A673 (cell line): ENCODE results near the gene NEURL1B. TPM values are rescaled to one million over a fixed set of nuclear protein-coding genes. Genes with fewer than 3 reads are reported as not detected.
"Not testable (repeated sequence)": the region's sequence is repeated elsewhere in the genome, so short reads cannot be mapped to it uniquely, and the experiment has no call there.

ENCODE experiments used
- BruUV-seq: library from RNA; stranded (reverse); fragments of 400-500 nt; replicated peaks from 2 replicates; lab custom pipeline; 2021; lab: Mats Ljungman, UMichigan
- CTCF ChIA-PET: fragments of 300-600 bp; sonication (Branson Sonifier 250); formaldehyde crosslinking; loops from one replicate; lab custom pipeline; 2022; ENCODE audit warnings: antibody characterized with exemption; lab: Charles Lee
- POLR2A ChIA-PET: fragments of 300-600 bp; sonication (Branson Sonifier 250); formaldehyde crosslinking; loops from one replicate; lab custom pipeline; 2022; ENCODE audit warnings: antibody characterized with exemption; ENCODE audit not compliant: low non-redundant PET; lab: Charles Lee
- DNase-seq: peaks from one replicate; pipeline ENCODE4 v3.0.0-alpha.2; 2015; ENCODE audit warnings: low spot score
- H3K27ac ChIP-seq: fragments of 200-600 bp; sonication (generic); 2 replicates; pipeline ENCODE4 v1.5.1; 2016; ENCODE audit warnings: mixed run types, low read depth, mild to moderate bottlenecking, mixed read lengths, antibody characterized with exemption, low read length; ENCODE audit not compliant: poor library complexity, severe bottlenecking
- H3K27me3 ChIP-seq: fragments of 200-600 bp; sonication (generic); replicated peaks from 2 replicates; pipeline ENCODE4 v1.6.1; 2017; ENCODE audit warnings: mixed run types, low read depth, mild to moderate bottlenecking, mixed read lengths, antibody characterized with exemption, low read length; ENCODE audit not compliant: insufficient read depth, poor library complexity
- H3K36me3 ChIP-seq: fragments of 200-600 bp; sonication (generic); 2 replicates; pipeline ENCODE4 v1.6.1; 2016; ENCODE audit warnings: mixed run types, mild to moderate bottlenecking, mixed read lengths, antibody characterized with exemption, low read length; ENCODE audit not compliant: insufficient read depth, poor library complexity, severe bottlenecking
- H3K4me1 ChIP-seq: fragments of 200-600 bp; sonication (generic); 2 replicates; pipeline ENCODE4 v1.6.1; 2017; ENCODE audit warnings: mixed run types, mild to moderate bottlenecking, mixed read lengths, antibody characterized with exemption, low read length; ENCODE audit not compliant: insufficient read depth, poor library complexity, severe bottlenecking
- H3K4me3 ChIP-seq: fragments of 200-600 bp; sonication (generic); 2 replicates; pipeline ENCODE4 v1.5.1; 2016; ENCODE audit warnings: low read depth, mixed run types, mild to moderate bottlenecking, mixed read lengths, low read length; ENCODE audit not compliant: poor library complexity, severe bottlenecking
- H3K9me3 ChIP-seq: fragments of 200-600 bp; sonication (generic); 2 replicates; pipeline ENCODE4 v1.6.1; 2016; ENCODE audit warnings: mixed run types, low read depth, mild to moderate bottlenecking, mixed read lengths, antibody characterized with exemption, low read length; ENCODE audit not compliant: poor library complexity, severe bottlenecking
- EZH2 ChIP-seq: fragments of 200-600 bp; sonication (generic); IDR thresholded peaks from 2 replicates; pipeline ENCODE4 v1.6.1; 2017; ENCODE audit warnings: borderline replicate concordance, low read depth, mild to moderate bottlenecking, mixed read lengths, antibody characterized with exemption, low read length; ENCODE audit not compliant: poor library complexity, severe bottlenecking
- intact Hi-C: fragments of 100-400 bp; cut with micrococcal nuclease; formaldehyde crosslinking; loops from one replicate; pipeline ENCODE4 v1.10.0; 2022; ENCODE audit not compliant: unreplicated experiment
- total RNA-seq: library from RNA; stranded (reverse); gene quantifications from 2 replicates; pipeline ENCODE4 v1.2.3, GENCODE V29; 2021
- TF ChIP-seq, protein P1 (sequence below): fragments of 300-800, 200-600 bp; sonication (generic); conservative IDR thresholded peaks from 2 replicates; pipeline ENCODE4 v1.5.1; 2017; ENCODE audit warnings: low read depth, mild to moderate bottlenecking, antibody characterized with exemption, low read length, moderate library complexity, mixed read lengths

NEURL1B gene
- total RNA-seq, 1 experiment from 2014 or later: 5.1 TPM

DNA sequence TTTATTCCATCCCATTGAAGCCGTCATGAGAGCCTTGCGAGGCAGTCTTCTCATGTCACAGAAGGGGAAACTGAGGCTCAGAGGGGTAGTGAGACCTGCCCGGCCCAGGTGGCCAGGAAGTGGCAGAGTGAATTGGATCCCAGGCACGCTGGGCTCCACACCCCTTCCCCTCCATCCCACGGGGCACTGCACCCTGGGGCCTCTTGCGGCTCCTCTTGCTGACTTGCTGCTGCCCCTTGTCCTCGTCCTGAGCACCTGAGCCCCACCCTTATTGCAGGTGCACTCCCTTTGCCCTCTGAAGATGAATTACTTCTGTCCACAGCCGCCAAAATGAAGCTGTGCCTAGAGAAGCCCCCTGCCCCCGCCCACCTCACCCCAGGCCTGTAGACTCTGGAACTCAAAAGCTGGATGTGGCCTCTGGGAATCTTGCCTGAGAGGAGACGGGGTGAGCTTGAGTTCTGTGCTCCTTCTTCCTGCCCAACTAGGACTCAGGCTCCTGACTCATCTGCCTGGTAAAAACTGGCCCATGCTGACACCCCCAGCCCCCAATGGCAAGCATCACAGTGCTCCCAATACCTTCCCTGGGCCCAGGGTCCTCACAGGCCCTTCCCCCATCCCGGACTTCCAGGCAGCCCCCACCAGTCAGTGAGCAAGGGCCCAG is 6.4 kb downstream of the NEURL1B start:
- Histone ChIP-seq H3K9me3 (no peaks in the 10 kb centered on the region), H3K4me1 (no peaks in the 10 kb centered on the region), H3K36me3 (no peaks in the 10 kb centered on the region), H3K4me3 (no peak overlapping the region), H3K27me3 (no peaks in the 10 kb centered on the region), H3K27ac (no peak overlapping the region)
- intact Hi-C loops: no loop called here
- CTCF ChIA-PET: interaction anchor here (0.6 kb wide), 1 partner anchor 67 kb away, joined by 8 read pairs; no protein-coding TSS in a partner anchor
- no peak for DNase-seq
- TF ChIP-seq, protein P1, sequence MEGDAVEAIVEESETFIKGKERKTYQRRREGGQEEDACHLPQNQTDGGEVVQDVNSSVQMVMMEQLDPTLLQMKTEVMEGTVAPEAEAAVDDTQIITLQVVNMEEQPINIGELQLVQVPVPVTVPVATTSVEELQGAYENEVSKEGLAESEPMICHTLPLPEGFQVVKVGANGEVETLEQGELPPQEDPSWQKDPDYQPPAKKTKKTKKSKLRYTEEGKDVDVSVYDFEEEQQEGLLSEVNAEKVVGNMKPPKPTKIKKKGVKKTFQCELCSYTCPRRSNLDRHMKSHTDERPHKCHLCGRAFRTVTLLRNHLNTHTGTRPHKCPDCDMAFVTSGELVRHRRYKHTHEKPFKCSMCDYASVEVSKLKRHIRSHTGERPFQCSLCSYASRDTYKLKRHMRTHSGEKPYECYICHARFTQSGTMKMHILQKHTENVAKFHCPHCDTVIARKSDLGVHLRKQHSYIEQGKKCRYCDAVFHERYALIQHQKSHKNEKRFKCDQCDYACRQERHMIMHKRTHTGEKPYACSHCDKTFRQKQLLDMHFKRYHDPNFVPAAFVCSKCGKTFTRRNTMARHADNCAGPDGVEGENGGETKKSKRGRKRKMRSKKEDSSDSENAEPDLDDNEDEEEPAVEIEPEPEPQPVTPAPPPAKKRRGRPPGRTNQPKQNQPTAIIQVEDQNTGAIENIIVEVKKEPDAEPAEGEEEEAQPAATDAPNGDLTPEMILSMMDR: no peak
- no peak for TF ChIP-seq EZH2
- BruUV-seq: no TSS peak
- POLR2A ChIA-PET: no interaction called here

- DNase-seq: no peak
- H3K4me3 ChIP-seq: no peak overlapping the region
- no peaks in the 10 kb centered on the region for H3K4me1 ChIP-seq
- H3K36me3 ChIP-seq: no peaks in the 10 kb centered on the region
- no TSS peak for BruUV-seq
- H3K9me3 ChIP-seq: no peaks in the 10 kb centered on the region
- intact Hi-C loops: no loop called here
- TF ChIP-seq, protein P1: no peak
- no peak for TF ChIP-seq EZH2
- POLR2A ChIA-PET: no interaction called here
- H3K27me3 ChIP-seq: no peaks in the 10 kb centered on the region
- CTCF ChIA-PET: interaction anchor here (0.6 kb wide), 1 partner anchor 66 kb away, joined by 8 read pairs; no protein-coding TSS in a partner anchor
- H3K27ac ChIP-seq: no peak overlapping the region
These were observed 6.9 kb downstream of the NEURL1B start for GRCh38 chr5:172648013-172648381.

GRCh38 chr5:172648755-172649154 is 7.7 kb downstream of the NEURL1B start:
- CTCF ChIA-PET: no interaction called here
- BruUV-seq: no TSS peak
- no peak for TF ChIP-seq EZH2
- TF ChIP-seq, protein P1: no peak

DNA sequence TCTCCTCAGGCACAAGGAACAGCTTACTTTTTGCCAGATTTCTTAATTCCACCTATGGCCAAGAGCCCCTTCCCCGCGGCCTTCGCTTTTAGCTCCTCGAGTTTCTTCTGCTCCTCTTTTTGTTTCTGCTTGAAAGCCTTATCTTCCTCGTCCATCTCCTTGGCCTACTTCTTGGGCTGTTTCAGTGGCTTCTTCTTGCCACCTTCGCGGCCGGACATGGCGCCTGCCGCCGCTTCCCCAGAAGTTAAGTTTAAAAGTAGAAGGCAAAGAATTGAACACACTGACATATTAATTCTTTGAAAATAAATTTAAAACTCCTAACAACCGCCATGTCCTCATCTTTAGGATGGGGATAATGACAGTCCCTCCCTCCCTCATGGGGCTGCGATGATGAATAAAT is 15.4 kb downstream of the NEURL1B start:
- DNase-seq, POLR2A ChIA-PET, H3K4me1 ChIP-seq, H3K4me3 ChIP-seq, H3K27ac ChIP-seq, intact Hi-C loops, H3K9me3 ChIP-seq, CTCF ChIA-PET, H3K27me3 ChIP-seq, BruUV-seq, H3K36me3 ChIP-seq: not testable (repeated sequence)

More at GRCh38 chr5:172648755-172649154, 7.7 kb downstream of the NEURL1B start:
- no peaks in the 10 kb centered on the region for H3K36me3 ChIP-seq
- POLR2A ChIA-PET: no interaction called here
- no peaks in the 10 kb centered on the region for H3K9me3 ChIP-seq
- intact Hi-C loops: no loop called here
- DNase-seq: no peak
- no peak overlapping the region for H3K27ac ChIP-seq
- H3K4me3 ChIP-seq: no peak overlapping the region
- no peaks in the 10 kb centered on the region for H3K4me1 ChIP-seq
- H3K27me3 ChIP-seq: no peaks in the 10 kb centered on the region

DNA sequence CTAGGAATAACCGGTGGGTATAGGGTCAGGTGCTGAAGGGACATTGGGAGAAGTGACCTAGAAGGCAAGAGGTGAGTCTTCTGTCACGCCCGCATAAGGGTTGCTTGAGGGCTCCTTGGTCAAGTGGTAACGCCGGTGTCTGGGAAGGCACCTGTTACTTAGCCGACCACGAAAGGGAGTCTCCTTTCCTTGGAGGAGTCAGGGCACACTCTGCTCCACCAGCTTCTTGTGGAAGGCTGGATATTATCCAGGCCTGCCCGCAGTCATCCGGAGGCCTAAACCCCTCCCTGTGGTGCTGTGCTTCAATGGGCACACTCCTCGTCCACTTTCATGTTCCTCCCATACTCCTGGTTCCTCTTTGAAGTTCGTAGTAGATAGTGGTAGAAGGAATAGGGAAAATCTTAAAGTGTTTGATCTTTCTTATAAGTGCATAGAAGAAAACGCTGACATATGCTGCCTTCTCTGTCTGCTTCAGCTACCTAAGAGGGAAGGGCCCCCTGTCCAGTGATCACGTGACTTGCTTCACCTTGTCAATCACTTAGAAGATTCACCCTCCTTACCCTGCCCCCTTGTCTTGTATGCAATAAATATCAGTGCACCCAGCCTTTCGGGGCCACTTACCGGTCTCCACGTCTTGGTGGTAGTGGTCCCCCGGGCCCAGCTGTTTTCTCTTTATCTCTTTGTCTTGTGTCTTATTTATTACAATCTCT is 16.6 kb downstream of the NEURL1B start:
- BruUV-seq, intact Hi-C loops, DNase-seq, H3K4me1 ChIP-seq, H3K9me3 ChIP-seq, CTCF ChIA-PET, H3K4me3 ChIP-seq, H3K27me3 ChIP-seq, POLR2A ChIA-PET, H3K27ac ChIP-seq, H3K36me3 ChIP-seq: not testable (repeated sequence)
